Renal cortex interstitium (tissue), 11 donors: ENCODE measurements around the gene RASSF1. TPM values are rescaled to one million over a fixed set of nuclear protein-coding genes. Genes with fewer than 3 reads are reported as not detected.
"Not testable (repeated sequence)": the region's sequence is repeated elsewhere in the genome, so short reads cannot be mapped to it uniquely, and the experiment has no call there.

ENCODE experiments used
- DNase-seq, 11 donors: peaks; one replicate each; pipeline ENCODE4 v3.0.0-alpha.2; 2013; ENCODE audit warnings: low read depth in 9 of 11, low spot score in 4 of 11; ENCODE audit errors: extremely low read depth in 1 of 11
- polyA plus RNA-seq, 3 donors: library from polyadenylated mRNA; unstranded; fragments of 120-200 nt; gene quantifications; one replicate each; pipeline ENCODE4 v1.2.1, GENCODE V29; 2013; ENCODE audit not compliant: insufficient read length in 3 of 3

Gene RASSF1
- polyA plus RNA-seq, 3 donors: 16.4 to 22.2 (median 22.1) TPM

DNA sequence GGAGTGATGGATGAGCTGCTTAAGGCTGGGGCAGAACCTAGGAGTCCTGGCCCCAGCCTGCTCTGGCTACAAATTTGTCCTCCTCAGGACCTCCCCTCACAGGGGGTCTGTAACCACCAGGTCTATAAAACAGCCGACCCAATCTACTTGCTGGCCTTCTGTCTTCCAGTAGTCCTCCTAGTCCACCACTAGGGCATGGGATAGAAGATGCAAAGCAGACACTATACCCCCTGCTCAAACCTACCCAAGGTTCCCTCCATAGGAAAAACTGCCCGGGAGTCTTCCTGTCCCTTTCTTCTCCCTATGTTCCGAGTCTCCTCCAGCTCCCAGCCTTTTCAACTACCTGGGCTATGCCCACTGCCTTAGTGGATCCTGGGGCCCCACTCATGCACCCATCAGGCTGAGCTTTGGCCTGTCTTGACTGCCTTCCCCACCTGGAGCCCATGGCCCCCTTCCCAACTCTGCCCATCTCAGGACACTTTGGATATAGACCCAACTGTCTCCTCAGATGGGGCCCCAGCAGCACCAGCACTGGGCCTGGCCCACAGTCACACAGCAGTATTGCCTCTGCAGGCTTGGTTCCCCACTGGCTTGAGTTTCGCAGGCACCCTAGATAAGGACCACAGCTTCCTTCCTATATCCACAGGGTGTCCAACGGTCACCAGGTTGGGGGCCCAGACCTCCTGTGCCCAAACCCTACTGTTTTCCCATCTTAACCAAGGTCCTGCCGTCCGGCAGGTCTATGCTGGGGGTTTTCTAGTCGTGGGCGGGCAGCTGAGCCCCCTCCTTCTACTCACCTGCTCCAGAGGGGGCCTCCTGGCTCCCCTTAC lies 42.5 kb downstream of the RASSF1 start:
- DNase-seq: no peak

DNA sequence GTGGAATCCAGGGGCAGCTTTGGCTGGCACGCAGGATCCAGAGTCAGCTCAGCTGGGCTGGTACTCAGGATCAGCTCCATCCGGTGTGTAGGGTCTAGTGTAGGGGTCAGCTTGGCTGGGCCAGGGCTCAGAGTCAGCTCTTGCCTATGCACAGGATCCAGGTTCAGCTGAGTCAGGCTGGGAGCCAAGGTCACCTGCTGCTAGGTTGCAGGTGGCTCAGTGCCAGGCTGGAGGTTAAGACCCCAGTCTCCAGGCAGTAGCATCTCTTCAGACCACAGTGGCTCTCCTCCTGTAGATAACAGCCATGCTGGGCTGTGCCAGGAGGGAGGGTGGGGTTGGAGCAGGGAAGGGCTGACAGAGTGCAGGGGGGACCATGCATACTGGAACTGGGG lies 43.3 kb downstream of the RASSF1 start:
- DNase-seq: no peak

DNA sequence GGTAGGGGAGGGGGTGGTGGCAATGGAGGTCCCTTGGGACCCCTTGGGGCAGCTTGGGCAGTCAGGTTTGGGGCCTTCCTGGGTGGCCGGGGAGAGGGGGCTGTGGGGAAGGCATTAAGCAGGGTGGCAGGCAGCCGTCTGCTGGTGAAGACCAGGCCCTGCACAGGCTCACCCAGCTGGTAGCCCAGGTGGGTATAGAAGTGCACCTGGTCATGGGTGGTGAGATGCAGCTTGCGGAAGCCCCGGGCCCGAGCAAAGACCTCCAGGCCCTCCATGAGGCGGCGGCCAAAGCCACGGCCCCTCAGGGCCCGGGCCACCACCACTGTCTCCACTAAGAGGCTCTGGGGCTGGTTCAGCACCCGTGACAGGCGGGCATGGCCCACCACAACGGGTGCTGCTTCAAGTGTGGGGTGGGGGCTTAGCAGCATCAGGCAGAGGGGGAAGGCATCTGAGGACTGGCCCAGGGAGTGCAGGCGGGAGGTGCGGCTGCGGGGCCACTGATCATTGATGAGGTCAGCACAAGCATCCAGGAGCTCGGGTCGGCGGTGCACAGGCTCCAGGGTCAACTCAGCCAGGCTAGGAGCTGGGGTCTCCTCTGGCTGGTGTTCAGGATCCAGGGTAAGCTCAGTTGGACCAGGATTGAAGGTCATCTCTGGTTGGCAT lies 43.8 kb downstream of the RASSF1 start:
- DNase-seq: no peak

DNA sequence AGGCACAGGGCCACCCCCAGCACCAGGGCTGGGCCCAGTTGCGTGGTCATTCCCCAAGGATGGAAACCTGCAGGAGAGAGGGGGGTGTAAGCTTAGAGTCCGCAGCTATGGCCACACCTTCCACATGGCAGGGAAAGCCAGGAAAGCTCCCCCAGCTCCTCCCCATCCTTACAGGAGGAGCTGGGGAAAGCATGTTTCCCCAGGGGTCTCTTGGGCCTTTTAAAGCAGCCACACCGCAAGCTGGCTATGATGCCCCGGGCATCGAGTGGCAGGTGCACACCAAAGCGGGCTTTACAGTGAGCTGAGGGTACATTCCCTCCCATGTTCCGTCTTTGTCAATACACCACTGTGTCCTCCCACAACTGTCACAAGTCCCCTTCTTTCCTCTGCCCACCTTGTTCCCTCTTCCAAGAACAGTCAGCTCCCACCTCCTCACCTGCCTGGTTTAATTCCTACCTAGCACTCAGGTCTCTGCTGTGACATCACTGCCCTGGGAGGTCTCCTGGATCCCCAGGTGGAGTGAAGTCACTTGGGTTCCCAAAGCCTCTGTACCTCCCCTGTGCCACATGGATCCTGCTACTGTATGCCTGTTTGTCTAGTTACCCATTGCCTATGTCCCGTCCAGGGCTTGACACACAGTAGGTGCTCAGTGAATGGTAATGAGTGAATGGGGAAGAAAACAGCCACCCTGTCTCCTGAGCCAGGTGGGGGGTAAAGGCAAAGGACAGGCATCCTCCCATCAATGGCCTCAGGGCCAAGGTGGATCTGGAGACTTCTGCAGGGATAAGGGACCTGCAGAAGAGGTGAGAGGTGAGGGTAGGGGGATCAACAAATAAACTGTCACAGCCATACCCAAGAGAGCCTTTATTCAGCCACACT lies 44.8 kb downstream of the RASSF1 start:
- DNase-seq: no peak

DNA sequence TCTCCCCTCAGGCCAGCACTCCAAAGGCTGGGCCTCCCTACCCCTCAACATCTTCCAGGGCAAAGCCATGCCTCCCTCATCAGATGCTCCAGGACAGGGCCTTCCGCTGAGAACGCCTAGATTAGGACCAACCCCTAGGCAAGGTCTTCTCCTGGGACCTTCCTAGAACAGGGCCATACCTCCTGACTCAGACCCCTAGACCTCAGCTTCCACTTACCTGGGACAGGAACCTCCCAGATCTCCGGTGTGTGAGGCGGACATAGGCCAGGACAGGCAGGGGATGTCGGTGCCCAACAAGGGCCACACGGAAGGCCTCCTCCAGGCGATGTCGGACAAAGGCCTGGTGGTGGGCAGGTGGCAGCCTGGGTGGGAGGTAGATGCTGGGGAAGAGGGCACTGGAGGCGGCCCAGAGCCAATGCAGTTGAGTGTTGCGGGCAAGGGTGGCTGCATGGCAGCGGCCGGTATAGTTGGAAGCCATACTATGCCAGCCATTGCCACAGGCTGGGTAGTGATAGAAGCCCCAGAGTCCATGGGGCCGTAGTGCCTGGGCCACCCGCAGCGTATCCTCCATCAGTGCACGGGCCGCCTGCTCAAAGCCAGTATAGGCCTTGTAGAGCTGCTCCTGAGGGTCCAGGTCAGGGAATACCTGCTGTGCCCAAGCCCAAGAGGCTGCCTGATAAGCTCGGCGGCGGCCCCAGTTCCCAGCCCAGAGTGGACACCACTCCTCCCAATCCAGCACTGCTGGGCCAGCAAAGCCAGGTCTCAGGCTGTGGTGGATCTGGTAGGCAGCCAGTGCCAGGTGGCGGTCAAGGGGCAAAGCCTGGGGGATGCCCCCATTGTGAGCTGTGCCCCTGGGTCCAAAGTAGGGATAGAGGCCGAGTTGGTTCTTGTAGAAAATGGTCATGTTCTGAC lies 45.9 kb downstream of the RASSF1 start:
- DNase-seq: no peak

DNA sequence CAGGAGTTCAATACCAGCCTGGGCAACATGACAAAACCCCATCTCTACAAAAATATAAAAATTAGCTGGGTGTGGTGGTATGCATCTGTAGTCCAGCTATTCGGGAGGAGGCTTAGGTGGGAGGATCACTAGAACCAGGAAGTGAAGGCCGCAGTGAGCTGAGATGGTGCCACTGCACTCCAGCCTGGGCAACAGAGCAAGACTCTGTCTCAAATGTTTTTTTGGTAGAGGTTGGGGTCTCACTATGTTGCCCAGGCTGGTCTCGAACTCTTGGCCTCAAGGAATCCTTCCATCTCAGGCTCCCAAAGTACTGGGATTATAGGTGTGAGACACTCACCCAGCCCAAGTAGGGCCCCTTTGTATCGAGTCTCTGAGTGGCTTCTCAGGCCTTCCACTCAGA lies 46.5 kb downstream of the RASSF1 start:
- no peak for DNase-seq

DNA sequence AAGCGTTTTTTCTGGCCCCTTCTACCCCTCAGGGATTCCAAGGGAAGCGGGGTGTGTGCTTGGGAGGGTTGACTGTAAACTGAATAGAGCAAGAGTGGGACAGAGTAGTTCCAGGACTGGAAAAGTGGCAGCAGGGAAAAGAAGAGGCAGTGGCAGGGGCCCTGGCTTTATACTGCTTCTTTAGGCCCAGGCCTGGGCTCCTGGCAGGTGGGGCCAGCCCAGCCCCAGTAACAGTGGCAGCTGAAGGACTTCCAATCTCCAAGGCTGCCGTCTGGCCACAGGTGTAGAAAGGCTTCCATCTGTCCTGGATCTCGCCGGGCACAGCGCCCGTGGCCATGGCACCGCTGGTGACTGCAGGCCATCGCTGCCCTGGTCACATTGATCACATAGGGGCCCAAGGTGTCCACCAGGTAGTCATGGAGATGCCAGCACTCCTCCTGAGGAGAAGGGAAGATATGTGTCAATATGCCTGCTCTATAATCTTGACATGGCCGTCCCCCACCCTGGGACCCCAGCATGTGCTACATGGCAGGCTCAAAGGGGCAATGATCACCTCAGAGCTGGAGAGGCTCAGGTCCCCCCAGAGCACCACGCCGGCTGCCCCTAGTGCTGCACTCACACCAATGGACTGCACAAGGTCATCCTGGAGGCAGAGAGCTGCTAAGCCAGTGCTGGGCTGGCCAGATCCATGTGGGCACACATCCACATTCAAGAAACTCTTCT lies 47.4 kb downstream of the RASSF1 start:
- no peak for DNase-seq

DNA sequence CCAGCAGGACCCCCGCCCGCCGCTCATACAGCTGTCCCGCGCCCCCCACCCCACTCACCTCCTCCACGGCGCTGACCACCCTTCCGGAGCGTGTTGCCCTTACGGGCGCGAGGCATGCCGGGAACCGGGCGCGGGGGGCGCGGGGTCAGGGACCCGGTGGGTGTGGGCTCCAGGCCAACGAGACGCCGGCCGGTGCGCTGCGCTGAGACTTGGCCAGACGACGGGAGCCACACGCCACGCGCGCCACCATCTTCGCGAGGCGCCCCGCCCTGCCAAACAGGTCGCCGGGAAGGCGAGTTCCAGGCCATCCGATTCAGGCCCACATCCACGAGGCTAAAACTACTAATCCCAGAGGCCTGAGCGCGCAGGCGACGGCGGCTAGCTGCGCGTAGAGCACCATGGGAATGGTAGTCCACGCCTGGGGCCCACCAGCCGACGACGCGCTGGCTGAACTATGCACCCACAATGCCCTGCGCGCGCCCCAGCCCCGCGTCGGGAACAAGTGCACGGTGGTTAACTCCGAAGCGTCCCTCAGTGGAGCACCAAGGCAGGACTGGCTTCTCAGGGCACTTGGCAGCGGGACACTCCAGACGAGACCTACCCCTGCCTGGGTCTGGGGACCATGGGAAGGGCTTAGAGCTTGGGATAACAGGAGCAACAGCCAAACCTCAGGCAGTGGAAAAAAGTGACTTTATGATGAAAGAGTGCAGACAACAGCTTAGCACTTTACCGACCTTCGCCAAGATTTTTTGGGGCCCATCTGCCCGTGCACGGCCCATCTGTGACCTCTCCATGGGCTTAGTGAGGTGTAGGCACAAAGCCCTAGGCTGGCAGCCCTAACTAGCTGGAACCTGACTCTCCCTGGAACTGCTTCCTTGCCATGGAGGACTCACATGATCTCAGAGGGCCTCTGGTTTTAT lies 48.2 kb downstream of the RASSF1 start, which contains the start of gene IFRD2:
Gene IFRD2, minus strand, starts transcription at position 271 of the 920 bp plus-strand sequence. Its CDS starts 155 bp downstream, at position 116.
- DNase-seq: peak; percentile 81 to 97 (median 95)

DNA sequence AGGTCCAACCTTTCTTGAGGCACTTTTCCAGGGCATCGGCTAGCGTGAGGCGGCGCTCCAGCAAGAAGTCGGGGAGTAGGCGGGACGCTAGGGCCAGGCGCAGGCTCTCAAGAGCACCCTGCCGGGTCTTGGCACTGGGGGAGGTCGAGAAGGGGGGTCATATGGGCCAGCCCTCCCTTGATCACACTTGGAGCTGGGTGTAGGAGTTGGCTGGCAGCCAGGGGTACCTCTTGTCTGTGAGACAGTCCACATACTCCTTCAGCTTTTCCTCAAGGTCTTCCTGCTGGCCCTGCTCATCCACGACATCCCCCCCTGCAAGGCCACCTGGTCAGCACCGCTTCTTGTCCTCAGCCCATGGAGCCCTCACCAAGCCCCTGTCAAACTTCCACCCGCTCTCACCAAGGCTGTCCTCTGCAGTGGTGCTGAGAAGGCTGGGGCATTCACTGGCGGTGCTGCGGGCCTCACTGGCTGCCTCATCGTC lies 50.4 kb downstream of the RASSF1 start:
- no peak for DNase-seq

DNA sequence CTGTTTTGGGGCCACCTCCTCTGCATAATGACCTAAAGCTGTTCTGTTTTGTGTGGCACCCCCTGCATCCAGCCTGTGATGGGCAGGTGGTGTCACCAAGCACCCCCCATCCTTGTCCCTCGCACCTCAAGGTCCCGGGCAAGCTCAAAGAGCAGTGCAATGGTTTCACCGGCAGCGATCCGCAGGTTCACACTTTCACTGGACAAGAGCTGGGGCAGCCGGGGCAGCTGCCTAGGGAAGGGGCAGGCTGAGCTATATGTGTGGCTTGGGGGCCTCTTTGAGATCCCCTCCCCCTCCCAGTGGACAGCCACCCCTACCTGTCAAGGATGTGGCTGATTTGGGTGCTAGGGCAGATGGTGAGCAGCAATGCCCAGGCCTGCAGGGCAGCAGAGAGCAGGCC lies 51.5 kb downstream of the RASSF1 start:
- no peak for DNase-seq

DNA sequence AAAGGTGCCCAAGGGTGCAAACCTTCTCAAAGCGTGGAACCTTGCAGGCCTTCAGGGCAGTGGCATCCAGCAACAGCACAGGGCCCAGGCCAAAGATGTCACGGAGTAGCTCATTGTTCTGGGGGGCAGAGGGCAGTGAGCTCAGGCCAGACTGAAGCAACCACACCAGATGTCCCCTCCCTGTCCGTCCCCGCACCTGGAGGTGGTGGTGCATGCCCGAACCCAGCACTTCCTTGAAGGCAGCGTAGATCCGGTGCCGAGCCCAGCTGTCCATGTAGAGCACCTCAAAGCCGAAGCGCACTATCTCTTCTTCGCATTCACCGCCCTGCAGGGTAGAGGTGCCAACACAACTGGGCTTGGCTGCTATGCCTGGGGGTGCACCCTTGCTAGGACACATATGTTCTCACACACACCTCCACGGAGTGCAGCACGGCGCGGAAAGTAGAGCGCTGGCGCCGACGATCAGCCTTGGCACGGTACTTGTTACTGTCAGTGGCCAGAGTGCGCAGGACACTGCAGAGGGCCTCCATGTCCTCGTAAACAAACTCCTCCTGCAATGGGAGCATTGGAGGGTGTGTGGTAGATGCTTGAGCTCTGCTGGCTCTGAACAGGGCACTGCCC lies 52.1 kb downstream of the RASSF1 start:
- no peak for DNase-seq

DNA sequence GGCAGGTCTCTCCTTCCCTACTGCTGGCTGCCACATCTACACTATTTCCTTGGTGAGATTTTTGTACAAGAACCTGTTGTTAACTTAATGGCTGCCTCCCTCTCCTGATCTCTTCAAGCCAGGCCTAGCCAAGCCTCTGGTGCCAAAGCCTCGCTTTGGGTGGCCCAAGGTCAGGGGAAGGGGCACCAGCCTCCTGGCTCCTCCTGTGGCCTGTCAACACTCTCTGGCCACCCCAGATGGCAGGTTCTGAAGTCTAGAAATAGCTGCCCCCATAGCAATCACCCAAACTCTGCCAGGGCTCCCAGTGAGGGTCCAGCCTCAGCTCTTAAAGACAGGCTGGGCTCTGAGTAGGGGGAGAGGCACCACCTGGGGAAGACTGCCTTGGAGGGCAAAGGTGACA lies 53.4 kb downstream of the RASSF1 start:
- DNase-seq: no peak

DNA sequence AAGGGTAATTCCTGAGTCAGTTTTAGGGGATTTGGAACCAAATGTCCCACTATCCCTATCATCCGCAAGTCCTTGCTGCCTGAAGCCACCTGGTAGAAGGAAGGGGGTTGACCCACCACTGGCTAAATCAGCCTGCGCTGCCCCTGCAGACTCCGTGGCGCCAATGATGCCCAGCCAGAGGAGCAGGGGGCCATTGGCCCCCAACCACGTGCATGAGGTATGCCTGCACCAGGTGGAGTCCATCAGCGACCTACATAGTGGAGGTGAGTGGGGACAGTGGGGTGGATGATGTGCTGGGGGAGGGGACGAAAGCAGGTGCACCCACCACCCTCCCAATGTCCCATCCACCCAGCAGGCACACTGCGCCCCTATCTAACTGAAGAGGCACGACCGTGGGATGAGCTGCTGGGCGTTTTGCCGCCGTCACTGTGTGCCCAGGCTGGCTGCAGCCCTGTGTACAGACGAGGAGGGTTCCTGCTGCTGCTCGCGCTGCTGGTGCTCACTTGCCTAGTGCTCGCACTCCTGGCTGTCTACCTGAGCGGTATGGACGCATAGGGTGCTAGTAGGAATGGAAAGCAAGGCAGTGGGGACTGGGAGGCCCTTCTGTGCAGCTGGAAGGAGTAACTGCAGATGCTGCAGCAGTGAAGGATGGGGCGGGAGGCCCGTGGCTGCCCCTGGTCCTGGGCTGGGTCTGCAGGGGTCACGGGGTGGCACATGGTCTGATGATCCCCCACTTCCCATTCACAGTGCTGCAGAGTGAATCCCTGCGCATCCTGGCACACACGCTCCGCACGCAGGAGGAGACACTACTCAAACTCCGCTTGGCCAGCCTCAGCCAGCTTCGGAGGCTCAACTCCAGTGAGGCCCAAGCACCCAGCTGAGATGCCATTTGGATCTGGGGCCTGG lies 54.1 kb downstream of the RASSF1 start:
- no peak for DNase-seq

DNA sequence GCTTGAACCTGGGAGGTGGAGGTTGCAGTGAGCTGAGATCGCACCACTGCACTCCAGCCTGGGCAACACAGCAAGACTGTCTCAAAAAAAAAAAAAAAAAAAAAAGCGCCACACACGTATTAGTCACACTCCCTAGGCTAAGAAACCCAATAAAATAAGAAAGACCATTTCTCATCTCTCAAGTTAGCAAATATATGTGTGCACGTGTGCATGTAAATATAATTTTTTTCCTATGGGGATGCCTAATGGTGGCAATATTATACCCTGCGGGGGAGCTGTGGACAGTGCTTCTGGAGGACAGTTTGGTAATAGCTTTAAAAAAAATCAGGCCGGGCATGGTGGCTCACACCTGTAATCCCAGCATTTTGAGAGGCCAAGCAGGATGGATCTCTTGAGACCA lies 56.5 kb downstream of the RASSF1 start:
- DNase-seq: not testable (repeated sequence)
